Kidney (tissue), 14 donors: ENCODE measurements around the gene SLC45A3. TPM values are rescaled to one million over a fixed set of nuclear protein-coding genes. Genes with fewer than 3 reads are reported as not detected.

Experiments used
- DNase-seq, 5 donors: peaks; one replicate each; pipeline ENCODE4 v3.0.0-alpha.2; 2013 to 2020
- FAIRE-seq: peaks from 2 replicates; lab custom pipeline; 2012; peaks lifted over from hg19 to GRCh38; lab: Jason Lieb, UNC
- H3K27ac ChIP-seq, 2 donors: one replicate each; pipeline ENCODE4 v1.7.0; 2013; ENCODE audit warnings: low read depth in 2 of 2, low read length in 2 of 2, inconsistent platforms in 1 of 2
- H3K27me3 ChIP-seq: one replicate; pipeline ENCODE4 v1.7.1; 2013; ENCODE audit warnings: low read length, inconsistent platforms; ENCODE audit not compliant: control insufficient read depth, insufficient read depth
- H3K36me3 ChIP-seq, 3 donors: one replicate each; pipeline versions ENCODE4 v1.7.0 to v1.7.1; 2013; ENCODE audit warnings: low read length in 3 of 3, control low read depth in 1 of 3, inconsistent platforms in 1 of 3; ENCODE audit not compliant: insufficient read depth in 3 of 3, control insufficient read depth in 2 of 3
- H3K4me1 ChIP-seq, 3 donors: one replicate each; pipeline versions ENCODE4 v1.7.0 to v1.7.1; 2013; ENCODE audit warnings: low read length in 3 of 3, inconsistent platforms in 1 of 3, low read depth in 1 of 3; ENCODE audit not compliant: control insufficient read depth in 2 of 3, insufficient read depth in 2 of 3
- H3K4me3 ChIP-seq, 3 donors: one replicate each; pipeline versions ENCODE4 v1.7.0 to v1.8.1; 2013; ENCODE audit warnings: low read length in 3 of 3, control low read depth in 1 of 3, inconsistent platforms in 1 of 3
- H3K9ac ChIP-seq, 3 donors: one replicate each; pipeline versions ENCODE4 v1.7.0 to v1.7.1; 2013; ENCODE audit warnings: low read length in 3 of 3, control low read depth in 1 of 3, inconsistent platforms in 1 of 3
- H3K9me3 ChIP-seq, 3 donors: one replicate each; pipeline versions ENCODE4 v1.7.0 to v1.7.1; 2013; ENCODE audit warnings: low read length in 3 of 3, control low read depth in 1 of 3, inconsistent platforms in 1 of 3; ENCODE audit not compliant: control insufficient read depth in 2 of 3, insufficient read depth in 1 of 3
- intact Hi-C: fragments of 100-400 bp; cut with DNase I; formaldehyde crosslinking; loops from one replicate; pipeline ENCODE4 v1.11.1; 2022
- polyA plus RNA-seq: library from polyadenylated mRNA; stranded (reverse); fragments of 350-450 nt; fragmentation: Illumina TruSeq; extraction: RNeasy Lipid Tissue Mini Kit (QIAGEN cat#74804); gene quantifications from one replicate; pipeline ENCODE4 v1.2.3, GENCODE V29; 2014; ENCODE audit warnings: low read depth, low replicate concordance; ENCODE audit not compliant: insufficient read depth
- total RNA-seq: library from RNA; stranded (reverse); fragmentation: NEBNext Ultra II Directional; extraction: Animal tissue kit (Norgen Biotek cat#: 25700); gene quantifications from one replicate; pipeline ENCODE4 v1.2.1, GENCODE V29; 2021
- TF ChIP-seq, protein P1 (sequence below): IDR thresholded peaks from 3 replicates; pipeline ENCODE4 v1.5.1; 2012; ENCODE audit warnings: mild to moderate bottlenecking, moderate library complexity, borderline replicate concordance; ENCODE audit not compliant: insufficient read depth; ENCODE audit errors: extremely low read depth
- donor health status: control.
- donor health status: control.
- donor health status: control.
- donor health status: control.
- donor health status: control.
- donor health status: DM: yes; HTN: yes; CAD: no.
- donor health status: Normal renal cell carcinoma (clear cell type).

The SLC45A3 gene
- total and polyA plus RNA-seq, 2 donors from 2014 or later: 6.8 to 7.2 TPM

DNA sequence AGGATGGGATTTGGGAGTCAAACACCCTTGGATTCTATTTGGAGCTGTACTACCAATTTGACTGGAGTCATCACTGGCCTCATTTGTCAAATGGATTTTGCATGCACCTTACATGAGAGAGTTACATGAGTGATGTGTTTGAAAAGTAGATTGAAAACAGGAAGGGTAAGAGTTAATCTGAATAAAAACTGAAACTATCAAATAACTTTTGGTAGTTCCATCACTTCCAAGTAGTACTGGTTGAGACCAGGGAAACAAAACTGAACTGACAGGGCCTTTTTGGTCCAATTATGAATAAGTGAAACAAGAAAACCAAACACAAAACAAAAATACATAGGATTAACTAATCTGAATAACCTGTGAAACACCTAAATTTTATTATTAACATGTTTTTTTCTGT is 39.5 kb upstream of the SLC45A3 start:
- intact Hi-C loops: loop anchor here (10.0 kb wide), 1 partner anchor 55 kb away; no protein-coding TSS in a partner anchor
- peaks cover 0 to 4% (median 0%) of the 10 kb centered on the region in 3 donors for H3K4me1 ChIP-seq
- H3K36me3 ChIP-seq: peaks cover 16 to 42% (median 26%) of the 10 kb centered on the region in 3 donors
- no peak overlapping the region for H3K4me3 ChIP-seq
- no peaks in the 10 kb centered on the region for H3K9me3 ChIP-seq
- DNase-seq (no peak), FAIRE-seq (no peak)
- no peaks in the 10 kb centered on the region for H3K27me3 ChIP-seq
- TF ChIP-seq, protein P1, sequence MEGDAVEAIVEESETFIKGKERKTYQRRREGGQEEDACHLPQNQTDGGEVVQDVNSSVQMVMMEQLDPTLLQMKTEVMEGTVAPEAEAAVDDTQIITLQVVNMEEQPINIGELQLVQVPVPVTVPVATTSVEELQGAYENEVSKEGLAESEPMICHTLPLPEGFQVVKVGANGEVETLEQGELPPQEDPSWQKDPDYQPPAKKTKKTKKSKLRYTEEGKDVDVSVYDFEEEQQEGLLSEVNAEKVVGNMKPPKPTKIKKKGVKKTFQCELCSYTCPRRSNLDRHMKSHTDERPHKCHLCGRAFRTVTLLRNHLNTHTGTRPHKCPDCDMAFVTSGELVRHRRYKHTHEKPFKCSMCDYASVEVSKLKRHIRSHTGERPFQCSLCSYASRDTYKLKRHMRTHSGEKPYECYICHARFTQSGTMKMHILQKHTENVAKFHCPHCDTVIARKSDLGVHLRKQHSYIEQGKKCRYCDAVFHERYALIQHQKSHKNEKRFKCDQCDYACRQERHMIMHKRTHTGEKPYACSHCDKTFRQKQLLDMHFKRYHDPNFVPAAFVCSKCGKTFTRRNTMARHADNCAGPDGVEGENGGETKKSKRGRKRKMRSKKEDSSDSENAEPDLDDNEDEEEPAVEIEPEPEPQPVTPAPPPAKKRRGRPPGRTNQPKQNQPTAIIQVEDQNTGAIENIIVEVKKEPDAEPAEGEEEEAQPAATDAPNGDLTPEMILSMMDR: no peak
- no peak overlapping the region for H3K9ac ChIP-seq
- no peak overlapping the region for H3K27ac ChIP-seq

DNA sequence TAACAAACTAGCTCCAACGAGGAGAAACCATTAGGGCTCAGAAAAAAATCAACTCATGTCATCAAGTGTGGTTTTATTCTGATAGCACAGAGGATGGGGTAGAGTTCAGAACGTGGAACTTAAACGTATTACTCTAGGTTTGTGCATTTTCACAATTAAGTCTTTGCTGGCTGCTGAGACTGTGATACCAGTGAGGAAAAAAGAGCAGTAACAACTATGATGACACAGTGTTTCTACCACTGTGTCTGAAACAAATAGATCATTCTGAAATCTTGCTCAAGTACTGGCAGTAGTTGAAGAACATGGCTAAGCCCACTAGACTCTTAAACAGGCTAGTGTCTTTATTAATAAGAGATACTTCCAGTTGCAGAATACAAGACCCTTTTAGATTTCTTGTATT is 38.7 kb upstream of the SLC45A3 start:
- Histone ChIP-seq H3K27me3 (no peaks in the 10 kb centered on the region), H3K9me3 (no peaks in the 10 kb centered on the region), H3K9ac (no peak overlapping the region), H3K27ac (no peak overlapping the region), H3K4me1 (peaks cover 0 to 4% (median 0%) of the 10 kb centered on the region in 3 donors), H3K4me3 (no peak overlapping the region), H3K36me3 (peaks cover 16 to 42% (median 26%) of the 10 kb centered on the region in 3 donors)
- DNase-seq (no peak), FAIRE-seq (no peak)
- TF ChIP-seq, protein P1: no peak
- intact Hi-C loops: loop anchor here (10.0 kb wide), 1 partner anchor 54 kb away; no protein-coding TSS in a partner anchor

DNA sequence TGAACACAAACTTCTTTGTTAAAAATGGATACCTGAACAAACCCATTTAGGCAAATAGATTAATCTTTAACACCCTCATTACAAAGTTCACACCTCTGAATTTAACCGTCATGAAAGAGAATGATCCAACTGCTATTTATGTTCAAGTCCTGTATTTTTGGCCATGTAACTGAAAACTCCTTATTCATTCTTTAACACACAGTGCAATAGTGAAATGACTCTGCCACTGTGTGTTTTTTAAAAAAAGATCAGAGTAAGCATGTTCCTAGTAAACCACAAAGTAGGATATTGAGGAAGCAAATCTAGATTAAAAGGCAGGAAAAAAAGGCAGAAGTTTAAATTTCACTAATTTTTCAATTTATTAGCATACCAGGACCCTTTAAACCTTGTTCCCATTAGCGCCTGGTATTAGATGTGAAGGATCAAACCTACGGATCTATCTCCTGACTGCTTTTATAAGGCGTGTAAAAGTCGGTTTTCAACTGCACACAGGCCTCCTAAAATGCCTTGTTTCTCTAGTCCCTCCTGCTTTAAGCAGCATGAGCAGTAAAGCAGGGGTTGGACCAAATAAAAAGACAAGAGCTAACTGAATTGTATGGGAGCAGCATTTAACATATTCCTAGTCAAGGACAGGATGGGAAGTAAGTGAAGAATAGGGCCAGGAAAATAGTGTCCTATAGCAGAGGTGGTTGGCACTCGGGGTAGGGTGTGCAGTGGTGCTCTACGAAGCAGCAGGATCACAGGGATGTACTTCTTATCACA is 36.2 kb upstream of the SLC45A3 start:
- peaks cover 17 to 40% (median 26%) of the 10 kb centered on the region in 3 donors for H3K36me3 ChIP-seq
- no peak overlapping the region for H3K4me3 ChIP-seq
- TF ChIP-seq, protein P1: no peak
- H3K27me3 ChIP-seq: no peaks in the 10 kb centered on the region
- no peaks in the 10 kb centered on the region for H3K9me3 ChIP-seq
- no peak overlapping the region for H3K27ac ChIP-seq
- FAIRE-seq (no peak), DNase-seq (no peak)
- intact Hi-C loops: loop anchor here (10.0 kb wide), 1 partner anchor 52 kb away; no protein-coding TSS in a partner anchor
- peaks cover 0 to 4% (median 0%) of the 10 kb centered on the region in 3 donors for H3K4me1 ChIP-seq
- no peak overlapping the region for H3K9ac ChIP-seq
